Gastrocnemius medialis (tissue), 4 donors: ENCODE measurements around the gene CCS.

Experiments used
- POLR2A ChIP-seq, 2 donors: fragments of 450-650 bp; IDR thresholded peaks; one replicate each; pipeline ENCODE4 v1.6.1; 2017; ENCODE audit warnings: antibody characterized with exemption in 2 of 2, mild to moderate bottlenecking in 2 of 2, moderate library complexity in 2 of 2
- TF ChIP-seq, protein P1 (sequence below), 5 experiments: fragments of 450-650 bp in 3 of 5; fragments of 200-600 bp in 2 of 5; sonication (generic) in 2 of 5; IDR thresholded peaks in 4 of 5; conservative IDR thresholded peaks in 1 of 5; 1 replicate in 4 of 5; 2 replicates in 1 of 5; pipeline ENCODE4 v1.5.1; 2016 to 2019; ENCODE audit warnings: antibody characterized with exemption in 5 of 5, mild to moderate bottlenecking in 3 of 5, moderate library complexity in 3 of 5

DNA sequence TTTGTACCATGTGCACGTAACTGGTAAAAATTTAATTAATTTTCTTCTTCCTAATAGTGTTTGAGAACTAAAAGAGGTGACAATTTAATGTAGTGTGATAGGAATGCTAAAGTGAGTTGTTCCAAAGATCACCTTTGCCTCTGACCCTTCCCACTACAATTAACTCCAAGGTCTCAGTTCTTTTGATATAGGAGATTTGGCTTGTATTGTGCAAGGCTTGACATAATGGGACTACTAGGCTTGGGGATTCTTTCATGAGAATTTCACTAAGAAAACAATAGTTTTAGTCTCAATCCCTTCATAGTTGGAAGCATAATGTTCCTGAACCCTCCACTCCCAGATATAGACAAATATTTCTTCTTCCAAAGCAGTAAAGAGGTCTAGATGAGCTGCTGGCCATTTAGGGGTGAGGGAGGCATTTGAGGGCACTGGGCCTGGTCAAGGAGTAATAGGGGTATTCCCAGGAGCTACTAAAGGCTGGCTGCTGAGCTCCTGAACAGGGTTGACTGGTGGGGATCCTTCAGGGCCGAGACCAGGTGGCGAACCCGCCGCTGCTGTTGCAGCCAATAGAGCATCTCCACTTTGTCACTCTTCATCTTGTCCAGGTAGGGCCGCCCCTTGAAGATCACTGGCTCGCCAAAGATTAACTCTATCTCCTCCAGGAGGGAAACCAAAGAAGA lies 2.8 kb upstream of the CCS start:
- TF ChIP-seq, protein P1, sequence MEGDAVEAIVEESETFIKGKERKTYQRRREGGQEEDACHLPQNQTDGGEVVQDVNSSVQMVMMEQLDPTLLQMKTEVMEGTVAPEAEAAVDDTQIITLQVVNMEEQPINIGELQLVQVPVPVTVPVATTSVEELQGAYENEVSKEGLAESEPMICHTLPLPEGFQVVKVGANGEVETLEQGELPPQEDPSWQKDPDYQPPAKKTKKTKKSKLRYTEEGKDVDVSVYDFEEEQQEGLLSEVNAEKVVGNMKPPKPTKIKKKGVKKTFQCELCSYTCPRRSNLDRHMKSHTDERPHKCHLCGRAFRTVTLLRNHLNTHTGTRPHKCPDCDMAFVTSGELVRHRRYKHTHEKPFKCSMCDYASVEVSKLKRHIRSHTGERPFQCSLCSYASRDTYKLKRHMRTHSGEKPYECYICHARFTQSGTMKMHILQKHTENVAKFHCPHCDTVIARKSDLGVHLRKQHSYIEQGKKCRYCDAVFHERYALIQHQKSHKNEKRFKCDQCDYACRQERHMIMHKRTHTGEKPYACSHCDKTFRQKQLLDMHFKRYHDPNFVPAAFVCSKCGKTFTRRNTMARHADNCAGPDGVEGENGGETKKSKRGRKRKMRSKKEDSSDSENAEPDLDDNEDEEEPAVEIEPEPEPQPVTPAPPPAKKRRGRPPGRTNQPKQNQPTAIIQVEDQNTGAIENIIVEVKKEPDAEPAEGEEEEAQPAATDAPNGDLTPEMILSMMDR (IDR thresholded peaks at IDR 0.05 in 4 of 5, conservative IDR thresholded peaks at IDR 0.05 in 1 of 5), result no peak
- no peak for TF ChIP-seq POLR2A (IDR thresholded peaks at IDR 0.05)
